ENCODE results near the gene SDR39U1. TPM values are rescaled to one million over a fixed set of nuclear protein-coding genes. Genes with fewer than 3 reads are reported as not detected.

The SDR39U1 gene
- total RNA-seq, 2 donors from 2014 or later: 49.2 to 55.1 TPM

DNA sequence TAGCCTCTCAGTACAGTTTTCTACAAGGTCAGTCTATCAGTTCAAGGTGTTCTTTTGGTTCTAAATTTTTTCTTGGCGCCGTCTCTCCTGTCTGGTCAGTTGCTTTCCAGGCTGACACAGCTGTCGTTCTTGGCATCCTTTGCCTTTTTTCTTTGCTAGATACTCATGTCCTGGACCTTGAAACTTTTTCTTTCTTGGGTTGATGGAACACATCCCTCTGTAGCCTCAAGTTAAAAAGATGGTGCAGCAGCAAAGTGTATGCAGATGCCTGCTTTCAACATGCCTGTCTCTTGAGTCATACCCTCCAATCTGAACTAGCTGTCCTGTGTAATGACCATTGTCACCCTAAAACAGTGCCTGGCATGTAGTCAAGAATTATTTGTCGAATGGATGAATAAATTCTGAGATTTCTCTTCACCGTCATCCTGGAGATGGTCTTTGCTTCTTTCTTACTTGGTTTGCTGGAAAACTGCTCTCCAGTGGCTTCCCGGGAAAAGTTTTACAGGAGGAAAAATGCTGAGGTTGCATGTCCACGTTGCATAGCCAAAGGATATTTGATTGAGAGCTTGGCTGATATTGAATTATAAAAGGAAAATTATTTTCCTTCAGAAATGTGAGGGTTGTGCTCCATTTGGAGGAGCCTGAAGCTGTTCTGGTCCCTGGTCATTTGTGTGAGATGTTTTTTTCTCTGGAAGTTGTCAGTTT lies 39.1 kb downstream of the SDR39U1 start:
- Histone ChIP-seq H3K27me3 (no peaks in the 10 kb centered on the region), H3K36me3 (peaks cover 6% of the 10 kb centered on the region), H3K9me3 (no peaks in the 10 kb centered on the region), H3K4me3 (no peak overlapping the region), H3K4me1 (peaks cover 0 to 60% of the 10 kb centered on the region in 2 donors), H3K27ac (peak overlapping the region; percentile 14 to 19)
- no peak for DNase-seq (ENCODE audit: low spot score)
- no peak for TF ChIP-seq CTCF (IDR thresholded peaks at IDR 0.05)

DNA sequence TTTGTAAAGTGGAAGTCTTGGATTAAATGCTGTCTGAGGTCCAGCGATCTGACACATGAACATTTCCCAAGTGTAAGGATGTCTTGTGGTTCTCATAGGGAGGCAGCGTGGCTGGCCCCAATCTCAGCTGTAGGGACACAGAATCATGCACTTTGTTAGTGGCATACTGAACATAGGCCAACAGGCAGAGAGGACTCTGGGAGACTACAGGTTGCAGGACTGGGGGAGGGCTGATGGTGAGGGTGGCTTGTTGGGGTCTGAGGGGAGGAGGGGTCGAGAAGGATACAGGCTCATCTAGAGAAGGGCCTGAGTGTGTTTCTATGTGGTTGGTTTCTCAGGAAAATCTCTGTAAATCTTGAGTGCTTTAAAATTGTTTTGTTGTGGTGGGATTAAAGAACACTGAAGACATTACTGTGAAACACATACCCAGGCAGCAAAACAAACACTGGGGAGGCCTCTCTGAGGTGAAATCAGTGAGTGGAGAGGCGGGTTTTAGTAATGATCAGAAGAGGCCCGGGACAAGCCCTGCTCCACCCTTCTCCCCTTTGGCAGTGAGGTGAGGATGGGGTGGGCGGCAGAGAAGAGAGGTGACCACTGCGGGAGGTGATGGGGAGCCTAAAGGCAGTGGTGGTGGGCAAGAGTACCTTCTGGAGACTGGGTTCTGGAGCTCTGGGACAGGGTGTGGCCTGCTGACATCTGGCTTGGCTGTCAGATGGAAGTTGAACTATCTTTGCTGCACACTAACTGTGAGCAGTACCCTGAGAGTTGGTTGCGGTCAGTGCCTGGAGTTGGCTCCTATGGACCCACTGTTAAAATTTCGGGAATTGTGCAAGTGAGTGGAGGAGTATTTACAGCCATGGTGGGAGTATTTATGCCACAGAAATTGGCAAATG lies 40.5 kb downstream of the SDR39U1 start:
- no peak for TF ChIP-seq CTCF (IDR thresholded peaks at IDR 0.05)
- Histone ChIP-seq H3K4me1 (peaks cover 0 to 69% of the 10 kb centered on the region in 2 donors), H3K27me3 (no peaks in the 10 kb centered on the region), H3K27ac (peak overlapping the region; percentile 14 to 19), H3K9me3 (no peaks in the 10 kb centered on the region), H3K4me3 (no peak overlapping the region), H3K36me3 (no peaks in the 10 kb centered on the region)
- DNase-seq (ENCODE audit: low spot score): no peak

DNA sequence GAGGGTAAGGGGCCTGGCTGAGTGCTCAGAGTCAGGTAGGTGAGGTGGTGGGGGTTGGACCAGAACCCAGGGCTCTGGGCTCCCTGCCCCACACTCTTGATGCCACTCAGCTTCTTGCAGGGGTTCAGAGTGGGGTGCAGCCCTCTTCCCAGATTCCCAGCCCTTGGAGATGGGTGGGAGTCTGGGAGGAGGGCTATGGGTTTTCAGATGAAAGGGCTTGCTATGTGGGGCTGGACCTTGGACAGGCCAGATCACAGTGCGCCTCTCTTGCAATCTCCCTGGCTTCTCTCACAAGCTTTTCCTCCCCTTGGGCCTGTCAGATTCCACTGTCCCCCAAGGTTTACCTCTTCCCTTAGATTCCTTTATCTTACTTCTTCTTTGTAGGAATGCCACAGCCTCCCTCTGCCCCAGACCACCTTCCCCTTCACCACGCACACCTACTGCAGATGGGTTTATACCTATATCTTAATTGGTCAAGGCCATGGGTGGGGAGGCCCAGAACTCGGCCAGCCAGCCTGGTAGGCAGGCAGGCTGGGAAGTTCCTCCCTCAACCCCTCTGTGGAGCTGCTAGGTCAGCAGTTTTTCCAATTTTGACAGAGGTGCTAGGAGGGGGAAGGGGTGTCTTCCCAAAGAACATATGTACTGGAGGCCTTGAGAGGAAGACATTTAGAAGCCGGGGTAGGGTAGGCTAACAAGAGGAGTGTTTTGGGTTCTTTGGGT lies 42.4 kb downstream of the SDR39U1 start:
- no peak for TF ChIP-seq CTCF (IDR thresholded peaks at IDR 0.05)
- Histone ChIP-seq H3K9me3 (no peaks in the 10 kb centered on the region), H3K4me3 (peak overlapping the region; percentile 51 to 82), H3K27ac (peak overlapping the region; percentile 73 to 76), H3K27me3 (no peaks in the 10 kb centered on the region), H3K36me3 (no peaks in the 10 kb centered on the region), H3K4me1 (peaks cover 0 to 69% of the 10 kb centered on the region in 2 donors)
- no peak for DNase-seq (ENCODE audit: low spot score)

- peaks cover 0 to 66% of the 10 kb centered on the region in 2 donors for H3K4me1 ChIP-seq
- H3K9me3 ChIP-seq: no peaks in the 10 kb centered on the region
- H3K27ac ChIP-seq: peak overlapping the region; percentile 73 to 76
- TF ChIP-seq CTCF (IDR thresholded peaks at IDR 0.05): no peak
- H3K27me3 ChIP-seq: no peaks in the 10 kb centered on the region
- DNase-seq (ENCODE audit: low spot score): no peak
- no peaks in the 10 kb centered on the region for H3K36me3 ChIP-seq
- H3K4me3 ChIP-seq: peak overlapping the region; percentile 51 to 82
These were observed 43.1 kb downstream of the SDR39U1 start for GRCh38 chr14:24399447-24399822.

GRCh38 chr14:24398653-24399446 lies 43.7 kb downstream of the SDR39U1 start, which contains the start of gene NYNRIN:
Gene NYNRIN (plus strand): TSS chr14:24399003. CDS start chr14:24399247, 244 bp downstream.
- no peak for TF ChIP-seq CTCF (IDR thresholded peaks at IDR 0.05)
- Histone ChIP-seq H3K9me3 (no peaks in the 10 kb centered on the region), H3K4me3 (peak within 1 kb of the TSS; percentile 51 to 82), H3K4me1 (peaks cover 0 to 60% of the 10 kb centered on the region in 2 donors), H3K27ac (peak within 1 kb of the TSS; percentile 73 to 76), H3K36me3 (no peaks in the 10 kb centered on the region), H3K27me3 (no peaks in the 10 kb centered on the region)
- no peak for DNase-seq (ENCODE audit: low spot score)
